HG03108 (cell line): ENCODE data around the gene SREBF2.

Experiments
- ATAC-seq: cut with Tn5 transposase; IDR thresholded peaks from one replicate; pipeline ENCODE4 v1.9.1; 2021; ENCODE audit warnings: moderate library complexity; ENCODE audit not compliant: unreplicated experiment

Gene SREBF2

DNA sequence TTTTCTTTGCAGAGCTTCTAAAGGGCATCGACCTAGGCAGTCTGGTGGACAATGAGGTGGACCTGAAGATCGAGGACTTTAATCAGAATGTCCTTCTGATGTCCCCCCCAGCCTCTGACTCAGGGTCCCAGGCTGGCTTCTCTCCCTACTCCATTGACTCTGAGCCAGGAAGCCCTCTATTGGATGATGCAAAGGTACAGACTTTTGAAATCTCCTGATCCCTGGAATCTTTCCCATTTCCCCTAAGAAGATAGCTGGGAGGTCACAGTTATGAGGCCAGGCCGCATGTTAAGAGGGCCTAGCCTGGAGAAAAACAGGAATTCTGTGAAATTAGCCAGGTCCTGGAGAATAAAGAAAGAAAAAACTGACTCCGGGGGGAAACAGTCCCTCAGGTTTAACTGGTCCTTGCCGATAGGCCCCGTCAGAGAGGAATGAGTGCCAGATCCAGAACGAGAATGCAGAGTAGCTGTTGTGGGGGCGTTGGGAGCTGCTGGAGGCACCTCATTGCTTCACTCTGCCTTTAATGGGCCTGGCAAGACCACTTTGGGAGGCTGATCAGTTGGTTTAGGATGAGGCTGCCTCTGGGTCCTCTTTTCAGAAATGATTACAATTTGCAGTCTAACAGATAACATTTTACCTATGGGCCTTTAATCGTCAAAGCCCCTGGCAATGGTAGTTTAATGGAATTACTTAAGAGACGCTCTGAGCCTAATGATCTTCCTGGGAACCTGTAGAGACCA lies 42.8 kb downstream of the SREBF2 start:
- ATAC-seq = no peak

DNA sequence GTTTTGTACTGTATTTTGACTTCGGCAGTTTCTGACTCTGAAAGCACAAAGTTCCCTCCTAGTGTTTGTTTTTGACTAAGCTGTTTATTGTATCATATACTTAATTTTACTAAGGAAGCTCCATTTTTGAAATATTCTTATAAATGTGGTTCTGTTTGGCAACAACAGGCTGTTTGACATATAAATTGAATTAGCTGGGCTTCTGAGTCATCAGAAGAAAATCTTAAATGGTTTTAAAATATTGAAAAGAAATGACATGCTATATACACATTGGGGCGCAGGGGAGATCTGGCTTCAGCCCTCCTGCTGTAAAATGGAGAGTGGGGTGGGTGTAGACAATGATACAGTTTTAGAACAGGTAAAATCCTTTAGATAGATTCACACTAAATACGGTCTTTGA lies 43.4 kb downstream of the SREBF2 start:
- no peak for ATAC-seq

DNA sequence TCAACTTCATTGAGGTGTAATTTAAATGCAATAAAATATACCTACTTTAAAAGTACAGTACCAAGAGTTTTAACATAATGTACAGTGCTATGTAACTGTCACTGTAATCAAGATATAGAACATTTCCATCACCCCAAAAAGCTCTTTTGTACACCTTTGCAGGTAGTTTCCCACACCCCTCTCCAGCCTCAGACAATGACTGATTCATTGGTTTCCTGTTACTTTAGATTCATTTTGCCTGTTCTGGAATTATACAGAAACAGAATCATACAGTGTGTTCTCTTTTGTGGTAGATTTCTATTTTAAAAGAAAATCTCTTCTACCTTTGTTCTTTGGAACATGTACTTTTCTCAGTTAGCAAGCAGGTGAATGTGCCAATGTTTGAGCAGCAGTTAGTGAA lies 43.8 kb downstream of the SREBF2 start:
- no peak for ATAC-seq

DNA sequence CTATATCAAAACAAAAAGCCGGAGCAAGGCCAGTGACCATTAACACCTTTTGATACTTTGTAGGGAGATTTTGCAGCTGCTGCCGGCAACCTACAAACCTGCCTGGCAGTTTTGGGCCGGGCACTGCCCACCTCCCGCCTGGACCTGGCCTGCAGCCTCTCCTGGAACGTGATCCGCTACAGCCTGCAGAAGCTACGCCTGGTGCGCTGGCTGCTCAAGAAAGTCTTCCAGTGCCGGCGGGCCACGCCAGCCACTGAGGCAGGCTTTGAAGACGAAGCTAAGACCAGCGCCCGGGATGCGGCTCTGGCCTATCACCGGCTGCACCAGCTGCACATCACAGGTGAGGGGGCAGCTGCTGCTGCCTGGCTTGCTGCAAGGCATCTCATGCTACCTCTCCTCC lies 47.7 kb downstream of the SREBF2 start:
- ATAC-seq = no peak

DNA sequence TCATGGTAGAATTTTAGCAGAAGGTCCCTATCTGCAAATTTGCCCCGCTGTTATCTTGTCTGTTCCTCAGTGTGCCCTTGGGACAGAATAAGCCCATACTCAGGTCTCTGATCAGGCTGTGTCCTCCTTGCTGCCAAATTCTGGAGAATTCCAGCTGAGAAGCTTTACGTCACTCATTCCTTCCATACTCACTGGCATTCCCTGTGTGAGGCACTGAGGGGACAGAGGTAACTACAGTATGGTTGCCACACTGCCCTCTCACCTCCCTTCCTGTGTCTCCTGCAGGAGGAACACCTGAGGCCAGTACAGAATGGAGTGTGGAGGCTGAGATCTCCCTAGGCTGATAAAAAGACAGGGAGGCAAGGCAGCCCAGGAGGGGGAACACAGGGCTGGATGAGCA lies 50.5 kb downstream of the SREBF2 start:
- no peak for ATAC-seq

DNA sequence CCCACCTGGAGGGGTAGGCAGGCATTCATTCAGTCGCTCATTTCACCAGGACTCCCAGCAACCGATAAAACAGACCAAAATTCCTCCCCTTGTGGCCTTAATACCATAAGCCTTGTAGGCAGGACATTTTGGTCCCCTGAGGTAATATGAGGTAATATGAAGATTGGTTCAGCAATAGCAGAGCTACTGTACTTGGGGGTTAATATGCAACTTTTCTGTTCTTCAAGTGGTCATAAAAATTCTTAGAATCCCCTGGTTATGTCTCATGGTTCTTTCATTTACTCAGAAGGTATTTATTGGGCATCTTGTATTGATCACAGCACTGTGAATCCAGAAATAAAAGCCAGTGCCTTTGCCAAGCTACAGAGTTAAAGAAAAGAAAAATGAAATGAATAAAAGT lies 52.2 kb downstream of the SREBF2 start:
- ATAC-seq = no peak

DNA sequence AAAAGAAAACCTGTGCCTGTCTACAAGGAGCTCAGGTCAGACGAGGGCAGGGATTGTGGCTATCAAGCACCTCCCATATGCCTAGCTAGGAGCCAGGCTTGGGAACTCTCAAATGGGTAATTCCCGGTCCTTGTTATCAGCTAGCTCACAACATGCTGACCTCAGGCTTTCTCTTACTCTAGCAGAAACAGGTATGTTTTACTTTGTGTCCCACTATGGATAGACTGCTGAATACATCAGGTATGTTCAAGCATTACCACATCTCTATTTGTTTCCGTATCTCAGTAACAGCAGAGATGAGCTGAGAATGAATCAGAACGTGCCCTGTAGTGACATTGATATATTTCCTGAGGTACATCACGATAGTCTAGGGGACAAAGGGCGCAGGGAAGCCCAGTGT lies 52.6 kb downstream of the SREBF2 start:
- ATAC-seq = no peak

DNA sequence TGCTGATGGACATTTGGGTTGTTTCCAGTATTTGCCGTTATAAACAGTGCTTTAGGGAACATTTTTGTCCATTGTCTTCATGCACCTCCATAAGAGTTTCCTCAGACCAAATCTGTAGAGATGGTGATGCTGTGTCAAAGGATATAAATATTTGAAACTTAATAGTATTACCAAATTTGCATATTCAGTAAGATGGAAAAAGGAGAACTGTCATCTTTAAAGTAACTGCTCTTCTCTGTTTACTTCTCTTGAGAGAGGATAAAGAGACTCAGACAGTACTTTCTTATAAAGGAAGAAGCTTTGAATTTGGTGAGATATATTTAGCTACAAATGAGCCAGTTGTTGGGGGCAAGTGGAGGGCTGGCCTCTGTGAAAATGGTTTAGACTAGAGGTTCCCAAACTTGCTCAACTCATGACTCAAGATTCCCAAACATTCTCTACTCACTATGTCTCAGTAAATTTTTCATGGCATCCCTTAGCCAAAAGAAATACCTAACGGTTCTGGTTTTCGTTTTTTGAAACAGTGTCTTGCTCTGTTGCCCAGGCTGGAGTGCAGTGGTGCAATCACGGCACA lies 55.8 kb downstream of the SREBF2 start:
- ATAC-seq = no peak

DNA sequence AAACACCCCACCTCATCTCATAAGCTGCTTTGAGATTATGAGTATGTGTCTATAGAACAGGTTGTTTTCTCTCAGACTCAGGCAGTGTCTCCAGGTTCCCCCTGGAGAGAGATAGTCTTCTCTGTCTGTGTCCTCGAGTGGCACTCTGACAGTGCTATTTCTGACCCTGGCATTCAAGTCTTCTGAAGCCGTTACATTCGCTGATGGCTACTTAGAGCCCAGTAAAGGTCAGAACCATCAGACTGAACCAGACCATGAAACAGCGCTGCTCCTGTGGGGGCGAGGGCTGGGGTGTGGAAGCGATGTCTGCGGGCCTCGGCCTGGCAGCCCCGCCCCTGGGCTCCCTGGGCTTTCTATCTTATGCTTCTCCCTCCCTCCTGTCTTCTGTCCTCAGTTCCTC lies 58.5 kb downstream of the SREBF2 start:
- no peak for ATAC-seq

DNA sequence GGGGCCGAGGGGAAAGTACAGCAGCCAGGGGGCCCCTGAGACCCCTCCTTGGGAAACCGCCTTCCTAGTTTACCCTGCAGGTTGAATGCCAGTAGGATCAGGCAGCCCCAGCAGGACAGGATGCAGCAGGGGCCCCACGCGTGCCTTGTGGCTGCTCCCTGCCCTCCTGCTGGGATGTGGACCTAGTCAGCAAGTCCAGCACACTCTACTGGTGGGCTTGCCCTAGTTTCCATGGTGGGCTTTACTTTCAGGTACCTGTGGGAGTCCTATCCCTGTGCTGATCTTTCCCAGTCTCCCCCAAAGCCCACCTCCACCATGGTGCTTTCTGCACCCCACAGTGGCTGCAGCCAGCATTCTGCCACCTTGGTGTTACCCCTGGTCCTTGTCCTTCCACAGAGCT lies 59.8 kb downstream of the SREBF2 start:
- ATAC-seq = no peak

DNA sequence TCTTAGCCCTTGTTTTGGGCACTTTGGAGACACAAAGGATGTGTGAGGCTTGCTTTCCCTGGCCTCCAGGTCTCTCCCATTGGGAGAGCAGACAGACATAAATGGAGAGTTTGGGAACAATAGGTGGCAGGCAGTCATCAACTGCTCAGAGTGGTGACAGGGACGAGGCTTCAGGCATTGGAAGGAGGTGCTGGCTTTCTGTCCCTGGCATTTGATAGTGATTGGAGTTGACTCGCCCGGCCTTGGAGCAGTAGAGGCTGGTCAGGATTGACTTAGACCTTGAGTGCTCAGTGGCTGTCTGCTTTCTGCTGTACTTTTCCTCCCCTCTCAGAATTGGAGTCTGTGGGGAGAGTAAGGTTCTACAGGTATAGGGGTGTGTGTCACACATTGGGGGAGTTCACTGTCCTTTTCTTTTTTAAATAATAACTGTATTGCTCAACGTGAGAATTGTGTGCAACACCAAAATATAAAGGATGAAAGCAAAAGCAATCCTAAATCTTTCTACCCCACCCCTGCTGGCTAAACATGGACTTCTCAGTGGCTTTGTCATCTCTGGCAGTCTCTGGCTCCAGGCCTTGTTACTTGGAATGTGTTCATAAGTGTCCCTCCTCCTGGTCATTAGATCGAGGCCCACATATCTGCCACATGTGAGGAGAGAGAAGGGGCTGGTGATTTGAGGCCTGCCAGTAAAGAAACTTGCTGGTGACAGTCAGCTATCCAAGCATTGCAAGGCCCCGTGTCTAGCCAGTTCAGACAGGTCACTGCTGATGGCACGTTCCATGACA lies 60.9 kb downstream of the SREBF2 start:
- no peak for ATAC-seq

DNA sequence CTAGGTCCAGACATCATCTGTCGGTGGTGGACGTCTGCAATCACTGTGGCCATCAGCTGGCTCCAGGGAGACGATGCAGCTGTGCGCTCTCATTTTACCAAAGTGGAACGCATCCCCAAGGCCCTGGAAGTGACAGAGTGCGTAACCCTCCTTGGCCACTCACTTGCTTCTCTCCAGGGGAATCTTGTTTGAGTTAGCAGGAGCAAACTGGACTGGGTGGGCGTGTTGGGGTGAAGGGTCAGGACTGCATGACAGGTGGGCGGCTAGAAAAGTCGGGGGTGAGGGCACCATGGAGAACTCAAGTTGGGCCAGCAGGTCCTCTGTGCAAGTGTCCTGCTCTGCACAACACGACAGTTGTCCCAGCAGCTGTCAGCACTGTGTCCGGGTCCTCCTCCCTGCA lies 65.7 kb downstream of the SREBF2 start:
- no peak for ATAC-seq

DNA sequence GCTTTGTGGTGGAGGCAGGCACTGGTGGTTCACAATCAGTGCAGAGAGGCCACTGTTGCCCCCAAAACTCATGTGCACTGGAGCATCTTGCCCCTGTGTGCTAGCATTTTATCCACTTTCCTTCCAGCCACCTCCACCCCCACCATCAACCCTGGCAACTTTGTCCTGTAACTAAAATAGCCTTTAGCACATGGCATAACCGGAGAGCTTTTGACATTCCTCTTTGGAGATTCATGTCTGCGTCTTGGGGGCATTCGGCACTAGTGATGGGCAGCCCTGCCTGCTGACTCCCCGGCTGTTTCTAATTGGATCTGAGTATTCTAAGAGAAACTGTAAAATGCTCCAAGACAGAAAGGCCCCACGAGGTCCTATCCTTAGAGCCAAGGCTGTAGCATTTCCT lies 66.2 kb downstream of the SREBF2 start:
- no peak for ATAC-seq

DNA sequence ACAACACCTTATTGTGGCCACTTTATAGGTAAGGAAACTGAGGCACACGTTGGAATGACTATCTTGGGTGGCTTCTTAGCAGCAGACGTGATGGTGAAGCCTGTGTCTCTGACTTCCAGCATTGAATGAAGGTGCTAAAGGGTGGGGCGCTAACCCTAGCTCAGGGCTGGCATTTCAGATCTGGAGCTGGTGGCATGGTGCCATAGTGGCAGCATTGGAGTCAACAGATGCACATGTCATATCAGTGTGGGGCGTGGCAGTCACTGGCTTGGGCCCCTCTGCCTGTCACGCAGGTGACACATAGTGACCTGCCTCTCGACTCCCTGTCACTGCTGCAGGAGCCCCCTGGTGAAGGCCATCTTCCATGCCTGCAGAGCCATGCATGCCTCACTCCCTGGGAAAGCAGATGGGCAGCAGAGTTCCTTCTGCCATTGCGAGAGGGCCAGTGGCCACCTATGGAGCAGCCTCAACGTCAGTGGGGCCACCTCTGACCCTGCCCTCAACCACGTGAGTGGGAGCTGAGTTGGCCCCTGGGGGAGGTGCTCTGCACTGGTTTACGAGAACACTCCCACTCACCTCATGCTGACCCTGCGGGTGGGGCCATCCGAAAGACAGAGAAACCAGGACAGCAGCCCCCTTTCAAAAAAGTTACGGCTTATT lies 67.2 kb downstream of the SREBF2 start:
- no peak for ATAC-seq

DNA sequence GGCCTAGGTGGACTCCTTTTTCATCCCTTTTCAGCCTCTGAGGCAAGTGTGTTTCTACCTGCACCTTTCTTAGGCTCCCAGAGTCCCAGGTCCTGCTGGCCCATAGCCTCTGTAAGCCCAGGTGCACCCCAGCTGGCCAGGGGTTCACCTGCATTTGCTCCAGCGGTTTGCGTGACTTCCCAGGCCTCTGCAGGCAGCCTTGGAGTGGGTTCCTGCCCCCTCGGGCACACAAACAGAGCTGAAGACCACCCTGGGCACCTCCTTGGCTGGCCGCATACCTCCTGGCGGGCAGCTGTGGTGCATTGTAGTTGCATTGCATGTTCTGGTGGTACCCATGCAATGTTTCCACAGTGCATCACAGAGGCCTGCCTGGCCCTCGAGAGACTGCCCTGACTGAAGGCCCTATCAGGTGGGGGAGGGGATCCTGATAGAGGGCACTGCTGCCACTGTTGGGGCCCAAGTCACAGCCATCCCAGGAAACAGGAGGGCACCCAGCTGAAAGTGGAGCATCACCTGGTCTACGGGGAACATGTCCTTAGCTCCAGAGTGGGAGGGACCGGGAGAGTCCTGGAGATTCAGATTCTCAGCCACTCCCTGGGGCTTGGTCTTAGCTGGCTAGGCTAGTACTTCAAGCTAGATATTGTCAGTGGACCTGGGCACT lies 67.9 kb downstream of the SREBF2 start:
- no peak for ATAC-seq

DNA sequence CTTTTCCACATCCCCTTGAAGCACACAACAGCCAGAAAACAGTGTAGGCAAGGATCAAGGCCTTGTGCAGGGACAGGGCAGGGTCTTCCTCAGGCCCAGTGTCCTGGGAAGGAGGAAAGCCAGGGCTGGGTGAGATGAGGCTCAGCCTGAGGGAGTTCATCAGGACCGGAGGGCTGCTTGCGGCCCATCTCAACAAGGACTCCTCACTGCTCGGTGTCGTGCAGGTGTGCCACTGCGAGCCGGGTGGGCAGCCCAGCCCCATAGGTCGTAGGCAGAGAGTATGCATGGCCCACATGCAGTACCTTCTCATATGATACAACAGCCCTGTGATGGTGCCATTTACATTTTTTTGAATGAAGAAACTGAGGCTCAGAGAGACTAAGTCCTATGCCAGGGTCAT lies 69.1 kb downstream of the SREBF2 start:
- no peak for ATAC-seq

DNA sequence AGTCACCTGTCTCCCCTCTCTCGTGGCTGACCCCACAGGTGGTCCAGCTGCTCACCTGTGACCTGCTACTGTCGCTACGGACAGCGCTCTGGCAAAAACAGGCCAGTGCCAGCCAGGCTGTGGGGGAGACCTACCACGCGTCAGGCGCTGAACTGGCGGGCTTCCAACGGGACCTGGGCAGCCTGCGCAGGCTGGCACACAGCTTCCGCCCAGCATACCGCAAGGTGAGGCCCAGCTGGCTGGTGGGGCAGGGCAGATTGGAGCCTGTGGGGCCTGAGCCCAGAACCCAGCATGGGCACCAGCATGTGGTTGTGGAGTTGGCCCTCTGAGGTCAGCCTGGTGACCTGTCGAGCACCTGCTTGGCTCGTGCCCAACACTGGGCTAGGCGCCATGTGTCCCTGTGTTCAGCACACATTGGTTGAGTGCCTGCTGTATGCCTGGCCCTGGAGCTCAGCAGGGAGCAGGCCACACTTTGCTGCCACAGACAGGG lies 70.1 kb downstream of the SREBF2 start:
- no peak for ATAC-seq

DNA sequence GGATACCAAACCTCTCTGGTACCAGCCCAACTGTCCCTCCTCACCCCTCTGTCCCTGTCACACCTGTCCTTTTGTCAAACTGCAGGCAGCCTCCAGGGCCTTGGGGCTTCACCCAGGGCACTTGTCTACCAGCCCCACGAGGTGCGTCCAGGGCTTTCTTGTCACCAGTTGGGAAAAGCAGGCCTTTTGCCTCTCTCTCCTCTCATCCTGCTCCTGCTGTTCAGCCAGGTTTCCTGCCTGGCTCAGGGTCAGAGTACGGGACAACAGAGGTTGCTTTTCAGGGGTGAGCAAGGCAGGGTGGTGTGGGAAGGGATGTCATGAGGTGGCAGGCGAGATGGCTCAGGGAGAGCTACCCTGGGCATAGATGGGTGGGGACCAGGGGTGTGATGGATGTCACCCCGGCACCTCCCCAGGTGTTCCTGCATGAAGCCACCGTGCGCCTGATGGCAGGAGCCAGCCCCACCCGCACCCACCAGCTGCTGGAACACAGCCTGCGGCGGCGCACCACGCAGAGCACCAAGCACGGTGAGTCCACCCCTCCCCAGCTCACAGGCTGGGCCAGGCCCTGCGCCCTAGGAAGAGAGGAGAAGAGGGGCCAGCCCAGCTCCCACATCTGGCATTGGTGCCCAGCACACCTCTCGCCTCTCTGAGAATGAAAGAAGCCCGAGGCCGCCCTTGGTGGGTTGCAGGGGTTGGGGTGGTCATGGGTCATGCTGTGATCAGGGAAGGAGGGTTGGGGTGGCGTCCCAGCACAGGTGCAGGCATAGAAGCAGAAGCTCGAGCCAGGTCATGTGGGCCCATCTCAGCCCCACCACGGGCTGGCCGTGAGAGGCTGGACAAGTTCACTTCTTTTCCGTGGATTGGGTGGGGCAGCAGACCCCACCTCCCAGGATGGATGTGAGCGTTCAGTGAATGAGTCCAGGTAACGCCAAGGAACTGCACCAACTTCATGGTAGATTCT lies 71.8 kb downstream of the SREBF2 start:
- ATAC-seq = no peak

DNA sequence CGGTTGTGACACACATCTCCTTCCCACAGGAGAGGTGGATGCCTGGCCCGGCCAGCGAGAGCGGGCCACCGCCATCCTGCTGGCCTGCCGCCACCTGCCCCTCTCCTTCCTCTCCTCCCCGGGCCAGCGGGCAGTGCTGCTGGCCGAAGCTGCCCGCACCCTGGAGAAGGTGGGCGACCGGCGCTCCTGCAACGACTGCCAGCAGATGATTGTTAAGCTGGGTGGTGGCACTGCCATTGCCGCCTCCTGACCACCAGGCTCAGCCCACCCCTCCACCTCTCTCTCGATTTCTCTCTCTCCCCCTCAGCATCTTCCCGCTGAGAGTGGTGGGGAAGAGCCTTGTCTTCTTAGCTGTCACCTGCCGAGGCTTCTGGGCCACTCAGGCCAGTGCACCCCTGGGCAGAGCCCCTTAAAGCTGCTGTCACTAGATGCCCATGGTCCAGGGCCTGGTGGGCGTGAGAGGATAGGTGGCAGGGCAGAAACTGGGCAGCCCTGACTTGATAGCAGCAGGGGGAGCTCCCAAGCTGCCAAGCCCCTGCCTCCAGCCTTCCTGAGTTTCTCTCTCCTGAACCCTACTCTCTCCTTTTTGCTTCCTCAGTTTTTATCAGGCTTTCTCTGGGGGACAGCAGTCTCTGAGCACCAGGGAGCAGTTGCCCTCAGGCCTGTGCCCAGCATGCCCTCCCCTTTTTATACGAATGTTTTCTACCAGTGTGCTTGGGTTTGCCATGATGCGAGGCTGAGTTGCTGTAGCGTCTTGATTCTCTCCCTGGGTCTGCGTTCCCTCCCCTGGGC lies 72.7 kb downstream of the SREBF2 start:
- no peak for ATAC-seq
